Neural cell (in vitro differentiated cells): ENCODE data around the gene SCN8A. TPM values are rescaled to one million over a fixed set of nuclear protein-coding genes. Genes with fewer than 3 reads are reported as not detected.

ENCODE experiments used
- H2AFZ ChIP-seq: fragments of 200-600, 300-800 bp; sonication (generic), shearing (Covaris generic); 2 replicates; pipeline ENCODE4 v1.6.0; 2014; ENCODE audit warnings: low read depth, mild to moderate bottlenecking, antibody characterized with exemption, low read length, moderate library complexity
- H3F3A ChIP-seq: fragments of 200-600 bp; shearing (Covaris generic); 2 replicates; pipeline ENCODE4 v1.6.1; 2016; ENCODE audit warnings: mild to moderate bottlenecking, moderate library complexity, mixed read lengths, antibody characterized with exemption, low read length; ENCODE audit not compliant: insufficient read depth, poor library complexity, severe bottlenecking
- H3K27ac ChIP-seq: fragments of 200-600, 300-800 bp; sonication (generic), shearing (Covaris generic); 2 replicates; pipeline ENCODE4 v1.5.1; 2014; ENCODE audit warnings: mild to moderate bottlenecking, low read length, moderate library complexity
- H3K27me3 ChIP-seq: fragments of 300-800, 200-600 bp; sonication (generic), shearing (Covaris generic); 2 replicates; pipeline ENCODE4 v1.6.0; 2014; ENCODE audit warnings: mild to moderate bottlenecking, low read depth, low read length, moderate library complexity; ENCODE audit not compliant: insufficient read depth
- H3K36me3 ChIP-seq: fragments of 300-800, 200-600 bp; sonication (generic), shearing (Covaris generic); 2 replicates; pipeline ENCODE4 v1.5.1; 2014; ENCODE audit warnings: mild to moderate bottlenecking, antibody characterized with exemption, low read length, moderate library complexity; ENCODE audit not compliant: insufficient read depth
- H3K4me2 ChIP-seq: fragments of 300-800, 200-600 bp; sonication (generic), shearing (Covaris generic); 2 replicates; pipeline ENCODE4 v1.6.0; 2014; ENCODE audit warnings: mild to moderate bottlenecking, low read length
- H3K4me3 ChIP-seq: fragments of 300-800, 200-600 bp; sonication (generic), shearing (Covaris generic); 2 replicates; pipeline ENCODE4 v1.5.1; 2014; ENCODE audit warnings: mild to moderate bottlenecking, low read length, moderate library complexity
- H3K79me2 ChIP-seq: fragments of 200-600 bp; shearing (Covaris generic); replicated peaks from 2 replicates; pipeline ENCODE4 v1.6.0; 2014; ENCODE audit warnings: mild to moderate bottlenecking, low read length, moderate library complexity; ENCODE audit not compliant: insufficient read depth
- H3K9ac ChIP-seq: fragments of 300-800, 200-600 bp; sonication (generic), shearing (Covaris generic); 2 replicates; pipeline ENCODE4 v1.6.1; 2016; ENCODE audit warnings: mild to moderate bottlenecking, low read length, mixed read lengths
- H3K9me2 ChIP-seq: fragments of 200-600 bp; shearing (Covaris generic); 2 replicates; pipeline ENCODE4 v1.6.1; 2016; ENCODE audit warnings: mild to moderate bottlenecking, low read length, mixed read lengths; ENCODE audit not compliant: insufficient read depth
- H3K9me3 ChIP-seq: fragments of 200-600, 300-800 bp; sonication (generic), shearing (Covaris generic); 2 replicates; pipeline ENCODE4 v1.6.1; 2016; ENCODE audit warnings: mild to moderate bottlenecking, mixed run types, low read length, moderate library complexity, mixed read lengths
- H4K20me1 ChIP-seq: fragments of 200-600 bp; shearing (Covaris generic); 2 replicates; pipeline ENCODE4 v1.6.1; 2016; ENCODE audit warnings: mild to moderate bottlenecking, mixed run types; ENCODE audit not compliant: insufficient read depth
- CTCF ChIP-seq: fragments of 450-650 bp; IDR thresholded peaks from 2 replicates; pipeline ENCODE4 v1.5.1; 2014; ENCODE audit warnings: antibody characterized with exemption, mild to moderate bottlenecking, moderate library complexity; ENCODE audit not compliant: poor library complexity, severe bottlenecking
- EP300 ChIP-seq: fragments of 450-650 bp; conservative IDR thresholded peaks from 2 replicates; pipeline ENCODE4 v1.6.1; 2014; ENCODE audit warnings: antibody characterized with exemption, mild to moderate bottlenecking, moderate library complexity; ENCODE audit not compliant: poor library complexity, severe bottlenecking
- EZH2 ChIP-seq: fragments of 200-600, 300-800 bp; shearing (Covaris generic), sonication (generic); IDR thresholded peaks from 2 replicates; pipeline ENCODE4 v1.6.1; 2014; ENCODE audit warnings: antibody characterized with exemption, low read length, borderline replicate concordance, mild to moderate bottlenecking; ENCODE audit not compliant: insufficient read depth, poor library complexity, severe bottlenecking
- MXI1 ChIP-seq: fragments of 450-650 bp; conservative IDR thresholded peaks from 2 replicates; pipeline ENCODE4 v1.6.1; 2014; ENCODE audit warnings: antibody characterized with exemption, mild to moderate bottlenecking; ENCODE audit not compliant: poor library complexity, severe bottlenecking
- POLR2AphosphoS5 ChIP-seq: IDR thresholded peaks from 2 replicates; pipeline ENCODE4 v1.6.1; 2012
- RAD21 ChIP-seq: fragments of 450-650 bp; conservative IDR thresholded peaks from 2 replicates; pipeline ENCODE4 v1.6.1; 2014; ENCODE audit warnings: antibody characterized with exemption, mild to moderate bottlenecking, moderate library complexity
- REST ChIP-seq: IDR thresholded peaks from 2 replicates; pipeline ENCODE4 v1.6.1; 2012; ENCODE audit warnings: borderline replicate concordance
- SMC3 ChIP-seq: fragments of 450-650 bp; conservative IDR thresholded peaks from 2 replicates; pipeline ENCODE4 v1.6.1; 2014; ENCODE audit warnings: antibody characterized with exemption, mild to moderate bottlenecking, moderate library complexity; ENCODE audit not compliant: poor library complexity
- TAF1 ChIP-seq: IDR thresholded peaks from 2 replicates; pipeline ENCODE4 v1.6.1; 2012; ENCODE audit warnings: low read depth
- polyA plus RNA-seq: library from polyadenylated mRNA; depleted of rRNA; stranded (reverse); fragments of >200 nt; gene quantifications from 2 replicates; pipeline ENCODE4 v1.2.3, GENCODE V29; 2014

The SCN8A gene
- polyA plus RNA-seq, 1 donor from 2014 or later, result 14.2 TPM

- H3K27me3 ChIP-seq, result no peaks in the 10 kb centered on the region
- no peaks in the 10 kb centered on the region for H3F3A ChIP-seq
- no peaks in the 10 kb centered on the region for H3K9me3 ChIP-seq
- no peak overlapping the region for H3K4me2 ChIP-seq
- TF ChIP-seq RAD21, result no peak
- TF ChIP-seq REST, result no peak
- no peak for TF ChIP-seq POLR2AphosphoS5
- TF ChIP-seq SMC3, result no peak
- no peak for TF ChIP-seq MXI1
- TF ChIP-seq EP300, result no peak
- no peak for TF ChIP-seq EZH2
- no peak for TF ChIP-seq TAF1
- TF ChIP-seq CTCF, result no peak
- no peak overlapping the region for H2AFZ ChIP-seq
- H3K36me3 ChIP-seq, result no peaks in the 10 kb centered on the region
- no peaks in the 10 kb centered on the region for H3K9me2 ChIP-seq
- no peak overlapping the region for H3K9ac ChIP-seq
- H3K4me3 ChIP-seq, result no peak overlapping the region
- H3K79me2 ChIP-seq, result no peaks in the 10 kb centered on the region
- no peaks in the 10 kb centered on the region for H4K20me1 ChIP-seq
- H3K27ac ChIP-seq, result no peak overlapping the region
These were observed 158.4 kb downstream of the SCN8A start for GRCh38 chr12:51749206-51749985.

- TF ChIP-seq MXI1 (no peak), REST (no peak), RAD21 (no peak), EP300 (no peak), CTCF (no peak), POLR2AphosphoS5 (no peak), TAF1 (no peak), EZH2 (no peak), SMC3 (no peak)
- Histone ChIP-seq H3F3A (no peaks in the 10 kb centered on the region), H3K4me2 (no peak overlapping the region), H3K4me3 (no peak overlapping the region), H3K9me2 (no peaks in the 10 kb centered on the region), H4K20me1 (no peaks in the 10 kb centered on the region), H3K9me3 (no peaks in the 10 kb centered on the region), H3K9ac (no peak overlapping the region), H3K79me2 (no peaks in the 10 kb centered on the region), H3K27ac (no peak overlapping the region), H2AFZ (no peak overlapping the region), H3K36me3 (no peaks in the 10 kb centered on the region), H3K27me3 (no peaks in the 10 kb centered on the region)
These were observed 158.9 kb downstream of the SCN8A start for GRCh38 chr12:51749986-51750317.
